AG09309 (cell line): ENCODE data around the gene OR2A42.
"Not testable (repeated sequence)": the region's sequence is repeated elsewhere in the genome, so short reads cannot be mapped to it uniquely, and the experiment has no call there.

Experiments used
- DNase-seq: peaks from one replicate; pipeline ENCODE4 v3.0.0-alpha.2; 2010; ENCODE audit warnings: low read depth
- H3K4me3 ChIP-seq: 2 replicates; pipeline ENCODE4 v1.5.1; 2011; ENCODE audit warnings: mild to moderate bottlenecking, low read depth, low read length, moderate library complexity; ENCODE audit not compliant: control insufficient read depth
- TF ChIP-seq, protein P1 (sequence below): IDR thresholded peaks from 2 replicates; pipeline ENCODE4 v1.5.1; 2011; ENCODE audit warnings: mild to moderate bottlenecking, low read depth, low read length, inconsistent platforms; ENCODE audit not compliant: insufficient read depth, control insufficient read depth; ENCODE audit errors: missing control alignments

Gene OR2A42

DNA sequence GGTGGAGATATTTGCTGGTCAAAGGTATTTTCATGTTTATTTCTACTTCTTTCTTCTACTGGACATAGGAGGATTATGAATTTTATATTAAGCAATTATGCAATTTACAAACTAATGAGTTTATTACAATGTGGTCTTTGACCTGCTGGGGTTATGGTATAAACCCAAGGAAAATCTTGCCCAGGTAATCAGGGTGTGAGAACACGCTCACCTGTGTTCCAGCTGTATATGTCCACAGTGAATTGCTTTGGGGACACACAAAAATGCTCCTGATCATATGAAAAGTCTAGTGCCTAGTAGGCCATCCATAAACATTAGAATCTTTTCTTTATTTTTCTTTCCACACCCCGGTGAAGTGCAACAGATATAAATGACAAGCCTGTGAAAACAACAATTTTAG lies at the start of gene OR2A42:
TSS of gene OR2A42 (minus strand) at position 241 of the 400 bp plus-strand sequence. CDS start 6,762 bp downstream, outside the sequence.
- not testable (repeated sequence) for DNase-seq, H3K4me3 ChIP-seq

GRCh38 chr7:144287171-144287784 lies 47.9 kb upstream of the OR2A42 start:
- H3K4me3 ChIP-seq, DNase-seq: not testable (repeated sequence)

DNA sequence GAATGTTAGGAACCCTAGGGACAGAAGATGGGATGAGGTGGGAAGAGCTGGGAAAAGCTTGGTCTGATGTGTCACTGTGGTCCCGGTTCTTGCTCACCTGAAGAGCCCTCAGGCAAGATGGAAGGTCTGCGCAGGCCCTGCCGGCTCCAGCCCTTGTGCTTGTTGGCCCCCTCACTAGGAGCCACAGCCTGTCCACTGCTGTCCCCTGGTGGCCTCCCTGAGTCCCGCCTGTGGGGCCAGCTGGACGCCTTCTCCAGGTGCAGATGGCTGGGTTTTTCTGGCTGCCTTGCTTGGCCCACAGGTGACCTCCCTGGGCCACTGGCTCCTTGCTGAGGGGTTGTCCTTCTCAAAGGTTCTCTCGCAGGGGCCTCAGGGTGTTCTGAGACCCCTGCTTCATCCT lies 44.3 kb upstream of the OR2A42 start:
- not testable (repeated sequence) for DNase-seq, H3K4me3 ChIP-seq

GRCh38 chr7:144282490-144282889 lies 43.1 kb upstream of the OR2A42 start:
- DNase-seq, H3K4me3 ChIP-seq: not testable (repeated sequence)

- DNase-seq, H3K4me3 ChIP-seq: not testable (repeated sequence)
Observed at GRCh38 chr7:144281981-144282380, 42.6 kb upstream of the OR2A42 start.

DNA sequence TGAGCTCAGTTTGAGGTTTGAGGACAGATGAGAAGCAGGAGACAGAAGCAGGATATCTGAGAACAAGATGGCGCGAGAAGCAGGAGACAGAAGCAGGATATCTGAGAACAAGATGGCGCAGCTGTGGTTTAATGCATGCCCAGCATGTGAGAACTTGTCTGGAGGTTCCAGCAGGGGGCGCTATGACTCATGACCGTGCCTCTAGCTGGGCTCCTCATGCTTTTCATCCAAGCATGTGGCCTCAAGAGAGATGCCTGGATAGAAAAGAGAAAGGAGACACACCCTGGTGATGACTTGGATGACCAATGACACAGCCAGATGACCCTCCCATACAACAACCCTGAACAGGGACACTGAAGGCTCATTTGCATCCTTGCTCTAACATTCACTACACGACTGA lies 40.6 kb upstream of the OR2A42 start:
- DNase-seq, H3K4me3 ChIP-seq: not testable (repeated sequence)

GRCh38 chr7:144275281-144275680 lies 35.9 kb upstream of the OR2A42 start:
- DNase-seq, H3K4me3 ChIP-seq: not testable (repeated sequence)

GRCh38 chr7:144269188-144269587 lies 29.8 kb upstream of the OR2A42 start, which contains the start of gene CTAGE8:
Gene CTAGE8 (minus strand): TSS chr7:144269288. CDS start chr7:144269250, 38 bp downstream.
- DNase-seq, H3K4me3 ChIP-seq: not testable (repeated sequence)

DNA sequence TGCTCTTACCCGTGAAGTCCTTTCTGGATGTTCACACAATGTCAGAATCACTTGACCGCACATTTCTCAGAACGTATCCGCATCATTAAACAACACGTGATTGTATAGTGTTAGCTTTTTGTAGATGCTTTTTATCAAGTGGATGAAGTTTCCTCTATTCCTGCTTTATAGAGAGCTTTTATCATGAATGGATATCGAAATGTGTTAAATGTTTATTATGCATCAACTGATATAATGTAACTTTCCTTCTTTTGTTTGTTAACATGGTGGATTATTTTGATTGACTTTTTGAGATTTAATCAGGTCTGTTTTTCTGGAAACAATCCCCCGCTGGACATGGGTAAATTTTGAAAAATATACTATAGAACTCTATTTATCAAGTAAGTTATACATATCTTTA lies 25.3 kb upstream of the OR2A42 start, which contains the start of gene OR2A7:
TSS of gene OR2A7 (minus strand) at position 101 of the 400 bp plus-strand sequence. CDS start 5,164 bp downstream, outside the sequence.
- not testable (repeated sequence) for H3K4me3 ChIP-seq, DNase-seq

- DNase-seq: not testable (repeated sequence)
Observed at GRCh38 chr7:144262128-144262527, 22.7 kb upstream of the OR2A42 start.

GRCh38 chr7:144259067-144259466 lies 19.7 kb upstream of the OR2A42 start:
- DNase-seq, H3K4me3 ChIP-seq: not testable (repeated sequence)

More at GRCh38 chr7:144262128-144262527, 22.7 kb upstream of the OR2A42 start:
- H3K4me3 ChIP-seq: not testable (repeated sequence)

- no peak overlapping the region for H3K4me3 ChIP-seq
- TF ChIP-seq, protein P1, sequence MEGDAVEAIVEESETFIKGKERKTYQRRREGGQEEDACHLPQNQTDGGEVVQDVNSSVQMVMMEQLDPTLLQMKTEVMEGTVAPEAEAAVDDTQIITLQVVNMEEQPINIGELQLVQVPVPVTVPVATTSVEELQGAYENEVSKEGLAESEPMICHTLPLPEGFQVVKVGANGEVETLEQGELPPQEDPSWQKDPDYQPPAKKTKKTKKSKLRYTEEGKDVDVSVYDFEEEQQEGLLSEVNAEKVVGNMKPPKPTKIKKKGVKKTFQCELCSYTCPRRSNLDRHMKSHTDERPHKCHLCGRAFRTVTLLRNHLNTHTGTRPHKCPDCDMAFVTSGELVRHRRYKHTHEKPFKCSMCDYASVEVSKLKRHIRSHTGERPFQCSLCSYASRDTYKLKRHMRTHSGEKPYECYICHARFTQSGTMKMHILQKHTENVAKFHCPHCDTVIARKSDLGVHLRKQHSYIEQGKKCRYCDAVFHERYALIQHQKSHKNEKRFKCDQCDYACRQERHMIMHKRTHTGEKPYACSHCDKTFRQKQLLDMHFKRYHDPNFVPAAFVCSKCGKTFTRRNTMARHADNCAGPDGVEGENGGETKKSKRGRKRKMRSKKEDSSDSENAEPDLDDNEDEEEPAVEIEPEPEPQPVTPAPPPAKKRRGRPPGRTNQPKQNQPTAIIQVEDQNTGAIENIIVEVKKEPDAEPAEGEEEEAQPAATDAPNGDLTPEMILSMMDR: no peak
- no peak for DNase-seq
Observed at GRCh38 chr7:144256112-144256511, 16.7 kb upstream of the OR2A42 start.

DNA sequence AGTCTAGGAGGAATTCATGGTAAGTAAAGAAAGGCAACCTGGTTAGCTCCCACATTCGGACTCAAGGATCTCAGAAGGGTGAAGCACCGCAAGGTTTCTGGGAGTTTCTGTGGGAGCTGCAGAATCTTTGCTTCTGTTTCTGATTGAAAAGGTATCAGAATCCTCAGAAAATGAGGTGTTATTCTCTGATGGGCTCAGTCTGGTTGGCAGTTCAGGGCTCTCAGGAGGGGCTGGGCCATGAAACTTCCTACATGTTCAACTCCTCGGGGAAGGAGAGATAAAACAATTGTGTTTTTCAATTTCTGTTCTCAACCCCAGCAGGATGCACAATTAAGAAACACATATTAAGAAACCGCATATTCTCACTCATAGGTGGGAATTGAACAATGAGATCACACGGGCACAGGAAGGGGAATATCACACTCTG lies 16.1 kb upstream of the OR2A42 start:
- H3K4me3 ChIP-seq: no peak overlapping the region
- TF ChIP-seq, protein P1: no peak
- no peak for DNase-seq

DNA sequence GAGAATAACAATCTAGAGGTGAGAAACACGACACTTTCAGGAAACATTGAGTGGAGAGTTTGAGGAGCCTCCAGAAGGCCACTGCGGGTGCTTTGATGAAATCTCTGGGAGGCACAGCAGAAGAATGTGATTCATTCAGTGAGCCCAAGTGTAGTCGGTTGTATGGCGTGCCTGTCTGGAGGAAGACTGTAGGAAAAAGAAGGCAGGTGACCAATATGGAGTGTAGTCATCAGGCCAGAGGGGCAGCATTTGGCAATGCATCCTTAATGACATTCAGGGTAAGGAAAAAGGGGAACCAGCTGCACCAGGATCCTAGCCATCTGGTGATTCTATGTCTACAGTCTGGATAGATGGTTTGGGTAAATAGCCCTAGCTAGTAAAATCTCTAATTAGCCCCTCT lies 12.9 kb upstream of the OR2A42 start:
- H3K4me3 ChIP-seq: not testable (repeated sequence)

GRCh38 chr7:144247674-144248330 lies 8.4 kb upstream of the OR2A42 start:
- DNase-seq, H3K4me3 ChIP-seq: not testable (repeated sequence)

More for the DNA sequence above, 12.9 kb upstream of the OR2A42 start:
- DNase-seq: not testable (repeated sequence)

DNA sequence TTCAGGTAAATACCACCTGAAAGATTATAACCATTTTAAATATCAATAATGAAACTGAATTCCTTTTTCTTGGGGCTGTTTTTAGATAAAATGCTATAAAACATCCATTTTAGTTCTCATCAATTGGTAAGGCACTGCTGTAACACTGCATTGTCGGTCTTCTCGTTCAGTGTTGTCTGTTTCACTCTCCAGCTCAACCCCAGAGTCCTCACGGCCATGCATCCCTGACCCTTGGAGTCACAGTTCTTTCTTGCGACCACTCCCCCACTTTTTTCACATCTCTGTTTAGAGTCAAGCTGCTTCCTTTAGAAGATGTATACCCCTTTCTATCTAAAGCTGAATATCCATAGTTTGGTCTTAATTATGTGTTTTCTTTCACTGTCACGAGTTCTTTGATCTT lies 7.6 kb upstream of the OR2A42 start:
- DNase-seq, H3K4me3 ChIP-seq: not testable (repeated sequence)

DNA sequence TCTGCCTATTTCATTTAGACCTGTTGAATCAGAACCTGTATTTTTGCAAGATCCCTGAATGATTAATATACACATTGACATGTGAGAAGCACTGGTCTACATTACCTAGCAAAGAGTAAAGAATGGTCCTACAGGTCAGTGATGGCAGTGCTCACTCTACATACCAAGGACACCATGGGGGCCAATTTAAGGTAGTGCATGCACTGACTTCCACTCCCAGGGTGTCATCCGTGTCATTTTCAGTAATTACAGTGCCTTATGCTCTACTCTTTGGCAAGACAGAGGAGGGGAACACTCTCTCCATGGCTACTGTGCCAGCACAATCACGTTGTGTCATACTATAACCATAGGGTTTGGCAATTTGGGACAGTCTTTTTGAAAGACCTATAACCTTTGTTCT lies 6.0 kb upstream of the OR2A42 start:
- H3K4me3 ChIP-seq, DNase-seq: not testable (repeated sequence)
